ENCODE data around the gene PTPRU. TPM values are rescaled to one million over a fixed set of nuclear protein-coding genes. Genes with fewer than 3 reads are reported as not detected.

The PTPRU gene
- total and polyA plus RNA-seq, 2 of the 8 experiments (the other 6 are each of a cell fraction or from before 2014, with no cell fraction given), result 33.8 to 41.8 TPM

GRCh38 chr1:29346576-29346975, 110.3 kb downstream of the PTPRU start:
- H3K4me1 ChIP-seq (replicated peaks in 1 of 4; ENCODE audit: control insufficient read depth in 3 of 4, insufficient read depth in 4 of 4, low read length in 3 of 4), result peaks cover 0 to 8% (median 4%) of the 10 kb centered on the region in 4 experiments; a peak in 4 of 7 replicates
- H3K27ac ChIP-seq (ENCODE audit: low read depth, low read length), result no peak overlapping the region
- H3K27me3 ChIP-seq (replicated peaks in 1 of 4; ENCODE audit: control insufficient read depth in 3 of 4, extremely low read depth in 1 of 4, insufficient read depth in 3 of 4, low read length in 3 of 4), result no peaks in the 10 kb centered on the region; a peak in 1 of 7 replicates
- H3K23me2 ChIP-seq (ENCODE audit: low read depth, low read length), result no peaks in the 10 kb centered on the region
- no peak overlapping the region; the same call in 1 of the 2 replicates for H4K8ac ChIP-seq (ENCODE audit: extremely low read depth, insufficient read depth, low read length)
- no peak overlapping the region for H2BK5ac ChIP-seq (ENCODE audit: low read depth, low read length)
- H2BK120ac ChIP-seq (replicated peaks; ENCODE audit: low read depth, low read length), result no peak overlapping the region
- H3K36me3 ChIP-seq (ENCODE audit: control insufficient read depth in 2 of 4, insufficient read depth in 4 of 4, low read length in 3 of 4), result no peaks in the 10 kb centered on the region
- WGBS, 2 experiments (ENCODE audit: extremely low coverage in 1 of 2, insufficient coverage in 1 of 2, insufficient read length in 1 of 2, insufficient replicate concordance in 2 of 2, low coverage in 1 of 2, low lambda C conversion rate in 2 of 2, missing lambda C conversion rate in 1 of 2), result 81% methylated on average over 2 of the region's 2 CpGs; no CpG with 5 or more reads in 1 of the 2 experiments
- FAIRE-seq, result no peak
- TF ChIP-seq BRCA1 (IDR thresholded peaks at IDR 0.05; ENCODE audit: low read depth, low read length) (no peak), HDAC2 (IDR thresholded peaks at IDR 0.05; ENCODE audit: borderline replicate concordance in 1 of 2, low read depth in 2 of 2, low read length in 2 of 2) (no peak), TAF7 (optimal IDR thresholded peaks at IDR 0.05; ENCODE audit: borderline replicate concordance, low read depth, low read length) (no peak), TAF1 (IDR thresholded peaks at IDR 0.05; ENCODE audit: low read depth, low read length) (no peak), NRF1 (IDR thresholded peaks at IDR 0.05; ENCODE audit: low read depth, low read length) (no peak), TBP (IDR thresholded peaks at IDR 0.05; ENCODE audit: low read depth, low read length) (no peak), SAP30 (IDR thresholded peaks at IDR 0.05; ENCODE audit: insufficient read depth, insufficient replicate concordance, low read length) (no peak), TEAD4 (IDR thresholded peaks at IDR 0.05; ENCODE audit: low read depth, low read length) (no peak), YY1 (IDR thresholded peaks at IDR 0.05; ENCODE audit: low read depth, low read length) (no peak), SRF (IDR thresholded peaks at IDR 0.05; ENCODE audit: low read depth, low read length) (no peak), EGR1 (IDR thresholded peaks at IDR 0.05; ENCODE audit: borderline replicate concordance, low read depth, low read length) (no peak), SUZ12 (IDR thresholded peaks at IDR 0.05; ENCODE audit: low read length) (no peak)
- DNase-seq (ENCODE audit: low read depth in 1 of 2, low spot score in 2 of 2), result no peak
- ChIA-PET CTCF (ENCODE audit: partially characterized antibody) (interaction anchor here (0.9 to 7.5 kb wide), 4 partner anchors 10 to 89 kb away, joined by 3 to 91 read pairs (median 4); no protein-coding TSS in a partner anchor), POLR2A (ENCODE audit: partially characterized antibody) (no interaction called here)
- H2AFZ ChIP-seq (ENCODE audit: low read length), result no peak overlapping the region
- no peaks in the 10 kb centered on the region for H3K9me3 ChIP-seq (ENCODE audit: insufficient read depth in 2 of 2, low read depth in 1 of 2, low read length in 1 of 2)
- H4K91ac ChIP-seq (replicated peaks; ENCODE audit: insufficient read length, low read length), result no peak overlapping the region
- H4K5ac ChIP-seq (ENCODE audit: insufficient read length, low read depth, low read length), result no peak overlapping the region
- H4K20me1 ChIP-seq (replicated peaks in 1 of 2; ENCODE audit: control insufficient read depth in 1 of 2, insufficient read depth in 2 of 2, low read length in 2 of 2), result no peaks in the 10 kb centered on the region
- H3K79me1 ChIP-seq (ENCODE audit: low read depth, low read length), result no peaks in the 10 kb centered on the region
- no peak overlapping the region for H2BK12ac ChIP-seq (ENCODE audit: low read depth, low read length)
- no peak overlapping the region for H3K4me3 ChIP-seq (ENCODE audit: extremely low read depth in 1 of 4, insufficient read depth in 2 of 4, low read depth in 3 of 4, low read length in 4 of 4)
- H3K14ac ChIP-seq (ENCODE audit: insufficient read length), result no peak overlapping the region
- H3K23ac ChIP-seq (ENCODE audit: insufficient read length), result no peak overlapping the region
- H2BK20ac ChIP-seq (ENCODE audit: low read length), result no peak overlapping the region
- H3K4me2 ChIP-seq (ENCODE audit: insufficient read depth in 1 of 2, low read depth in 2 of 2, low read length in 2 of 2), result no peak overlapping the region
- H3K18ac ChIP-seq (ENCODE audit: extremely low read depth, low read length), result no peak overlapping the region
- H3K9ac ChIP-seq (replicated peaks in 1 of 4; ENCODE audit: extremely low read depth in 1 of 4, low read depth in 3 of 4, low read length in 3 of 4), result no peak overlapping the region
- no peak overlapping the region for H3K56ac ChIP-seq (replicated peaks; ENCODE audit: insufficient read length, low read depth, low read length)
- no peak overlapping the region for H2BK15ac ChIP-seq (ENCODE audit: low read length)
- no peaks in the 10 kb centered on the region for H3K79me2 ChIP-seq (ENCODE audit: control insufficient read depth in 1 of 2, insufficient read depth in 2 of 2, low read length in 2 of 2)
- no peak overlapping the region for H3K4ac ChIP-seq (replicated peaks; ENCODE audit: insufficient read length, low read depth, low read length)
- H2AK5ac ChIP-seq (ENCODE audit: low read depth, low read length), result no peak overlapping the region

Measured in H1 (cell line).